HepG2 (cell line): ENCODE measurements around the gene SCNM1. TPM values are rescaled to one million over a fixed set of nuclear protein-coding genes. Genes with fewer than 3 reads are reported as not detected.
A peak's percentile ranks its signal among the peaks of the same experiment; 100 is the strongest.

Experiments
- DPF2 ChIP-seq: sonication (generic); formaldehyde crosslinking; IDR thresholded peaks from 2 replicates; pipeline ENCODE4 v1.4.0; 2020; ENCODE audit warnings: mild to moderate bottlenecking, low read depth, missing genetic modification reagents, borderline replicate concordance
- EZH2 ChIP-seq: conservative IDR thresholded peaks from 2 replicates; pipeline ENCODE4 v1.6.1; 2012; ENCODE audit warnings: mild to moderate bottlenecking, low read depth, low read length, moderate library complexity
- GFI1 ChIP-seq: sonication (generic); formaldehyde crosslinking; IDR thresholded peaks from 2 replicates; pipeline ENCODE4 v1.5.0; 2020; ENCODE audit warnings: missing genetic modification reagents, mild to moderate bottlenecking, borderline replicate concordance
- MED13 ChIP-seq: sonication (generic); formaldehyde crosslinking; IDR thresholded peaks from 2 replicates; pipeline ENCODE4 v1.5.0; 2020; ENCODE audit warnings: missing genetic modification reagents
- NFE2L1 ChIP-seq: sonication (generic); formaldehyde crosslinking; IDR thresholded peaks from 2 replicates; pipeline ENCODE4 v1.4.0; 2020; ENCODE audit warnings: missing genetic modification reagents, mild to moderate bottlenecking, borderline replicate concordance
- NR2C2 ChIP-seq: sonication (generic); formaldehyde crosslinking; IDR thresholded peaks from 2 replicates; pipeline ENCODE4 v1.4.0; 2020; ENCODE audit warnings: missing genetic modification reagents, mild to moderate bottlenecking, moderate library complexity, borderline replicate concordance
- RXRB ChIP-seq: IDR thresholded peaks from 2 replicates; pipeline ENCODE4 v1.6.1; 2016; ENCODE audit warnings: borderline replicate concordance, missing genetic modification reagents, missing compliant biosample characterization
- SAP130 ChIP-seq: IDR thresholded peaks from 2 replicates; pipeline ENCODE4 v1.6.1; 2016; ENCODE audit warnings: low read depth
- SNAI1 ChIP-seq: sonication (generic); formaldehyde crosslinking; IDR thresholded peaks from 2 replicates; pipeline ENCODE4 v1.5.0; 2020; ENCODE audit warnings: mild to moderate bottlenecking, missing genetic modification reagents, borderline replicate concordance
- ZFP82 ChIP-seq: sonication (generic); formaldehyde crosslinking; IDR thresholded peaks from 2 replicates; pipeline ENCODE4 v1.5.1; 2020; ENCODE audit warnings: mild to moderate bottlenecking, missing genetic modification reagents, borderline replicate concordance
- ZSCAN25 ChIP-seq: sonication (generic); formaldehyde crosslinking; IDR thresholded peaks from 2 replicates; pipeline ENCODE4 v1.8.0; 2022; ENCODE audit warnings: mild to moderate bottlenecking, missing genetic modification reagents
- ZSCAN31 ChIP-seq: sonication (generic); formaldehyde crosslinking; IDR thresholded peaks from 2 replicates; pipeline ENCODE4 v1.5.0; 2020; ENCODE audit warnings: low read depth, mild to moderate bottlenecking, missing genetic modification reagents
- polyA plus RNA-seq, 8 experiments: library from polyadenylated mRNA; depleted of rRNA in 3 of 8; stranded (reverse) in 7 of 8; unstranded in 1 of 8; fragments of >200 nt; fragmentation: Illumina TruSeq in 4 of 8; extraction: Trizol in 4 of 8; gene quantifications; 2 replicates each; pipeline versions ENCODE4 v1.2.1 to v1.2.3, GENCODE V29; 2011 to 2016; ENCODE audit warnings: low read depth in 4 of 8, missing spikeins in 1 of 8, mixed read lengths in 1 of 8; ENCODE audit not compliant: insufficient read depth in 1 of 8
- total RNA-seq, 5 experiments: library from RNA; depleted of rRNA; stranded (reverse); fragments of >200 nt; fragmentation: Illumina TruSeq; extraction: Trizol; gene quantifications; 2 replicates each; pipeline ENCODE4 v1.2.3, GENCODE V29; 2016; ENCODE audit warnings: low read depth in 1 of 5
- TF ChIP-seq, protein P1 (sequence below): sonication (generic); formaldehyde crosslinking; IDR thresholded peaks from 2 replicates; pipeline ENCODE4 v1.5.1; 2020; ENCODE audit warnings: mild to moderate bottlenecking, missing genetic modification reagents
- TF ChIP-seq, protein P2 (sequence below): sonication (generic); formaldehyde crosslinking; IDR thresholded peaks from 2 replicates; pipeline ENCODE4 v1.8.0; 2022; ENCODE audit warnings: mild to moderate bottlenecking, missing genetic modification reagents, borderline replicate concordance
- TF ChIP-seq, protein P3 (sequence below): sonication (generic); formaldehyde crosslinking; IDR thresholded peaks from 2 replicates; pipeline ENCODE4; 2020; ENCODE audit warnings: missing genetic modification reagents, mild to moderate bottlenecking, borderline replicate concordance
- TF ChIP-seq, protein P4 (sequence below): sonication (generic); formaldehyde crosslinking; IDR thresholded peaks from 2 replicates; pipeline ENCODE4 v1.8.0; 2022; ENCODE audit warnings: missing genetic modification reagents, mild to moderate bottlenecking, borderline replicate concordance
- TF ChIP-seq, protein P5 (sequence below): sonication (generic); formaldehyde crosslinking; IDR thresholded peaks from 2 replicates; pipeline ENCODE4 v1.4.0; 2020; ENCODE audit warnings: missing genetic modification reagents, mild to moderate bottlenecking, borderline replicate concordance

SCNM1 gene
- total and polyA plus RNA-seq, 2 of the 13 experiments (the other 11 are each of a cell fraction or from before 2014, with no cell fraction given) = 16.3 to 31.5 TPM

DNA sequence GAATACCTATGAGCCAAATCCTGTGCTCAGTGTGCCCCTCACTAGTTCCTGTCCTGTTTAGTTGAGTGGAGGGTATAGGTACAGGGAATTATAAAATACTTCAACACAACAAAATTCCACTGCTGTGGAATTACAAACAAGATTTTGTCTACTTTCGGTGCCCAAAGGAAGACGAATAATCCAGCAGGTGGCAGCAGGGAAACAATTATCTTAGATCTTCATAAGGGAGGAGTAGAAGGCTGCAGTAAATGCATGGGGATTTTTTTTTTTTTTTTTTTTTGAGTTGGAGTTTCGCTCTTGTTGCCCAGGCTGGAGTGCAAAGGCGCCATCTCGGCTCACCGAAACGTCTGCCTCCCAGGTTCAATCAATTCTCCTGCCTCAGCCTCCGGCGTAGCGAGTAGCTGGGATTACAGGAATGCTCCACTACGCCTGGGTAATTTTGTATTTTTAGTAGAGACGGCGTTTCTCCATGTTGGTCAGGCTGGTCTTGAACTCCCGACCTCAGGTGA, 30.4 kb downstream of the SCNM1 start (continued):
- no peak for TF ChIP-seq GFI1 (CRISPR knock-in tag)
- TF ChIP-seq, protein P1, sequence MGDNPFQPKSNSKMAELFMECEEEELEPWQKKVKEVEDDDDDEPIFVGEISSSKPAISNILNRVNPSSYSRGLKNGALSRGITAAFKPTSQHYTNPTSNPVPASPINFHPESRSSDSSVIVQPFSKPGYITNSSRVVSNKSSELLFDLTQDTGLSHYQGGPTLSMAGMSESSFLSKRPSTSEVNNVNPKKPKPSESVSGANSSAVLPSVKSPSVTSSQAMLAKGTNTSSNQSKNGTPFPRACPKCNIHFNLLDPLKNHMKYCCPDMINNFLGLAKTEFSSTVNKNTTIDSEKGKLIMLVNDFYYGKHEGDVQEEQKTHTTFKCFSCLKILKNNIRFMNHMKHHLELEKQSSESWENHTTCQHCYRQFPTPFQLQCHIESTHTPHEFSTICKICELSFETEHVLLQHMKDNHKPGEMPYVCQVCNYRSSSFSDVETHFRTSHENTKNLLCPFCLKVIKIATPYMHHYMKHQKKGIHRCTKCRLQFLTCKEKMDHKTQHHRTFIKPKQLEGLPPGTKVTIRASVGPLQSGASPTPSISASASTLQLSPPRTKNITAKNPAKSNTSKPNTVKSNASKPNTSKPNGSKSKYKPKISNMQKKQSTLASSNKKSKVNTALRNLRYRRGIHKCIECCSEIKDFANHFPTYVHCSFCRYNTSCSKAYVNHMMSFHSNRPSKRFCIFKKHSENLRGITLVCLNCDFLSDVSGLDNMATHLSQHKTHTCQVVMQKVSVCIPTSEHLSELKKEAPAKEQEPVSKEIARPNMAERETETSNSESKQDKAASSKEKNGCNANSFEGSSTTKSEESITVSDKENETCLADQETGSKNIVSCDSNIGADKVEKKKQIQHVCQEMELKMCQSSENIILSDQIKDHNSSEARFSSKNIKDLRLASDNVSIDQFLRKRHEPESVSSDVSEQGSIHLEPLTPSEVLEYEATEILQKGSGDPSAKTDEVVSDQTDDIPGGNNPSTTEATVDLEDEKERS (CRISPR knock-in tag) = no peak
- no peak for TF ChIP-seq NR2C2 (CRISPR knock-in tag)
- TF ChIP-seq ZFP82 (CRISPR knock-in tag) = no peak
- TF ChIP-seq, protein P2, sequence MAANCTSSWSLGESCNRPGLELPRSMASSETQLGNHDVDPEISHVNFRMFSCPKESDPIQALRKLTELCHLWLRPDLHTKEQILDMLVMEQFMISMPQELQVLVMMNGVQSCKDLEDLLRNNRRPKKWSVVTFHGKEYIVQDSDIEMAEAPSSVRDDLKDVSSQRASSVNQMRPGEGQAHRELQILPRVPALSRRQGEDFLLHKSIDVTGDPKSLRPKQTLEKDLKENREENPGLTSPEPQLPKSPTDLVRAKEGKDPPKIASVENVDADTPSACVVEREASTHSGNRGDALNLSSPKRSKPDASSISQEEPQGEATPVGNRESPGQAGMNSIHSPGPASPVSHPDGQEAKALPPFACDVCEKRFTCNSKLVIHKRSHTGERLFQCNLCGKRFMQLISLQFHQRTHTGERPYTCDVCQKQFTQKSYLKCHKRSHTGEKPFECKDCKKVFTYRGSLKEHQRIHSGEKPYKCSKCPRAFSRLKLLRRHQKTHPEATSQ (CRISPR knock-in tag) = no peak
- no peak for TF ChIP-seq SNAI1 (CRISPR knock-in tag)
- no peak; the same call in 1 of the 2 replicates for TF ChIP-seq RXRB (CRISPR knock-in tag)
- TF ChIP-seq, protein P3, sequence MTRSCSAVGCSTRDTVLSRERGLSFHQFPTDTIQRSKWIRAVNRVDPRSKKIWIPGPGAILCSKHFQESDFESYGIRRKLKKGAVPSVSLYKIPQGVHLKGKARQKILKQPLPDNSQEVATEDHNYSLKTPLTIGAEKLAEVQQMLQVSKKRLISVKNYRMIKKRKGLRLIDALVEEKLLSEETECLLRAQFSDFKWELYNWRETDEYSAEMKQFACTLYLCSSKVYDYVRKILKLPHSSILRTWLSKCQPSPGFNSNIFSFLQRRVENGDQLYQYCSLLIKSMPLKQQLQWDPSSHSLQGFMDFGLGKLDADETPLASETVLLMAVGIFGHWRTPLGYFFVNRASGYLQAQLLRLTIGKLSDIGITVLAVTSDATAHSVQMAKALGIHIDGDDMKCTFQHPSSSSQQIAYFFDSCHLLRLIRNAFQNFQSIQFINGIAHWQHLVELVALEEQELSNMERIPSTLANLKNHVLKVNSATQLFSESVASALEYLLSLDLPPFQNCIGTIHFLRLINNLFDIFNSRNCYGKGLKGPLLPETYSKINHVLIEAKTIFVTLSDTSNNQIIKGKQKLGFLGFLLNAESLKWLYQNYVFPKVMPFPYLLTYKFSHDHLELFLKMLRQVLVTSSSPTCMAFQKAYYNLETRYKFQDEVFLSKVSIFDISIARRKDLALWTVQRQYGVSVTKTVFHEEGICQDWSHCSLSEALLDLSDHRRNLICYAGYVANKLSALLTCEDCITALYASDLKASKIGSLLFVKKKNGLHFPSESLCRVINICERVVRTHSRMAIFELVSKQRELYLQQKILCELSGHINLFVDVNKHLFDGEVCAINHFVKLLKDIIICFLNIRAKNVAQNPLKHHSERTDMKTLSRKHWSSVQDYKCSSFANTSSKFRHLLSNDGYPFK (CRISPR knock-in tag) = no peak
- no peak for TF ChIP-seq NFE2L1
- no peak for TF ChIP-seq MED13
- 0 out of 2 replicates have a peak, but pooled peaks have one; percentile 54 for TF ChIP-seq ZSCAN31
- no peak for TF ChIP-seq DPF2
- TF ChIP-seq EZH2 = no peak
- TF ChIP-seq, protein P4, sequence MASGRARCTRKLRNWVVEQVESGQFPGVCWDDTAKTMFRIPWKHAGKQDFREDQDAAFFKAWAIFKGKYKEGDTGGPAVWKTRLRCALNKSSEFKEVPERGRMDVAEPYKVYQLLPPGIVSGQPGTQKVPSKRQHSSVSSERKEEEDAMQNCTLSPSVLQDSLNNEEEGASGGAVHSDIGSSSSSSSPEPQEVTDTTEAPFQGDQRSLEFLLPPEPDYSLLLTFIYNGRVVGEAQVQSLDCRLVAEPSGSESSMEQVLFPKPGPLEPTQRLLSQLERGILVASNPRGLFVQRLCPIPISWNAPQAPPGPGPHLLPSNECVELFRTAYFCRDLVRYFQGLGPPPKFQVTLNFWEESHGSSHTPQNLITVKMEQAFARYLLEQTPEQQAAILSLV (CRISPR knock-in tag) = no peak
- TF ChIP-seq, protein P5, sequence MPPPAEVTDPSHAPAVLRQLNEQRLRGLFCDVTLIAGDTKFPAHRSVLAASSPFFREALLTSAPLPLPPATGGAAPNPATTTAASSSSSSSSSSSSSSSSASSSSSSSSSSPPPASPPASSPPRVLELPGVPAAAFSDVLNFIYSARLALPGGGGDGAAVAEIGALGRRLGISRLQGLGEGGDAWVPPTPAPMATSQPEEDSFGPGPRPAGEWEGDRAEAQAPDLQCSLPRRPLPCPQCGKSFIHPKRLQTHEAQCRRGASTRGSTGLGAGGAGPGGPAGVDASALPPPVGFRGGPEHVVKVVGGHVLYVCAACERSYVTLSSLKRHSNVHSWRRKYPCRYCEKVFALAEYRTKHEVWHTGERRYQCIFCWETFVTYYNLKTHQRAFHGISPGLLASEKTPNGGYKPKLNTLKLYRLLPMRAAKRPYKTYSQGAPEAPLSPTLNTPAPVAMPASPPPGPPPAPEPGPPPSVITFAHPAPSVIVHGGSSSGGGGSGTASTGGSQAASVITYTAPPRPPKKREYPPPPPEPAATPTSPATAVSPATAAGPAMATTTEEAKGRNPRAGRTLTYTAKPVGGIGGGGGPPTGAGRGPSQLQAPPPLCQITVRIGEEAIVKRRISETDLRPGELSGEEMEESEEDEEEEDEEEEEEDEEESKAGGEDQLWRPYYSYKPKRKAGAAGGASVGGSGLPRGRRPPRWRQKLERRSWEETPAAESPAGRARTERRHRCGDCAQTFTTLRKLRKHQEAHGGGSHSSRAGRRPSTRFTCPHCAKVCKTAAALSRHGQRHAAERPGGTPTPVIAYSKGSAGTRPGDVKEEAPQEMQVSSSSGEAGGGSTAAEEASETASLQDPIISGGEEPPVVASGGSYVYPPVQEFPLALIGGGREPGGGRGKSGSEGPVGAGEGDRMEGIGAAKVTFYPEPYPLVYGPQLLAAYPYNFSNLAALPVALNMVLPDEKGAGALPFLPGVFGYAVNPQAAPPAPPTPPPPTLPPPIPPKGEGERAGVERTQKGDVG (CRISPR knock-in tag) = no peak
- TF ChIP-seq ZSCAN25 (CRISPR knock-in tag) = no peak
- peak; percentile 79 for TF ChIP-seq SAP130 (CRISPR knock-in tag)
